Neural cell (in vitro differentiated cells): ENCODE data around the gene VPS33B.

Experiments used
- CTCF ChIP-seq: fragments of 450-650 bp; IDR thresholded peaks from 2 replicates; pipeline ENCODE4 v1.5.1; 2014; ENCODE audit warnings: antibody characterized with exemption, mild to moderate bottlenecking, moderate library complexity; ENCODE audit not compliant: poor library complexity, severe bottlenecking
- POLR2AphosphoS5 ChIP-seq: IDR thresholded peaks from 2 replicates; pipeline ENCODE4 v1.6.1; 2012

DNA sequence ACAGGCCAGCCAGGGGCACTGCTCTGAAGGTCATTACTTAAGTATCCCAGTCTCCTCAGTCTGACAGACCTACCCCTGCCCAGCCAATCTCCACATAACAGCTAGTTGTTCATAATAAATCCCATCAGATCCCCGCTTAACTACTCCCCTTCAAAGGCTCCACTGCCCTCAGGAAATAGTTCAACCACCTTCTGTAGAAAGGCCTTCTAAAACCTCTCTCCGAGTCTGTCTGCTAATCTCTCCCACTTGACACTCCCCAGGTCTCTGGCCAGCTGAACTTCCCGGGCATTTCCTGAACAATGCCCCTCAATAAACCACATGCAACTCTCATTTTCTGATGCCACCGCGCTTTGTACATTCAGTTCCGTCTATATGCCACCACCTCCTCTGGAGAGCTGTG lies 34.1 kb downstream of the VPS33B start:
- no peak for TF ChIP-seq POLR2AphosphoS5
- no peak for TF ChIP-seq CTCF
